ENCODE data around the gene PLA2G15. TPM values are rescaled to one million over a fixed set of nuclear protein-coding genes. Genes with fewer than 3 reads are reported as not detected.

PLA2G15 gene
- total RNA-seq, 1 donor from 2014 or later, result 25.9 TPM

DNA sequence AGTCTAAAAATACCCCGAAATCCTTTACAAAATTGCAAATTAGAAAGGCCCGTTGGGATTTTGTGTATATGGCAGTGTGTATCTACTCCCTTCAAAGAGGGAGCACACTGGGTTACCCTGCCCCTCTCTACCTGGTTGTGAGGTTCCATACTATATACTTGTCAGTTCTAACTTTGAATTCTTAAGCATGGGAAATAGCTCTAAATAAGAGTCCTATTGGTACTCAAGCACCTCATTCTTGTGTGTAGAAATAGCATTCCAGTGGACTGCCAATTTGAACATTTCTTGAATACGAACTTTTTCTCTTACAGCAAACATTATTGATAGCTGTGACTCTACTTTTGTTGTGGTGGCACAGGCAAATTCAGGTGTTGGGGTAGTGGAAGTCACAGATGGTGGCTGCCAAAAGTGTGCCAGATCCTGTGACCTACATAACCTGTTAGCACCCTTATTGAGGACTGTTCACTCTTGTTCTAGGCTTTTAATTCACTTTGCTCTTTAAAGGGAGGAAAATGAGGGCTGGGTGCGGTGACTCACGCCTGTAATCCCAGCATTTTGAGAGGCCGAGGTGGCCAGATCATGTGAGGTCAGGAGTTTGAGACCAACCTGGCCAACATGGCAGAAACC lies 25.3 kb upstream of the PLA2G15 start:
- Mint-ChIP-seq H3K27ac (ENCODE audit: unreplicated experiment) (no peak overlapping the region), H3K4me3 (ENCODE audit: unreplicated experiment) (no peak overlapping the region), H3K36me3 (ENCODE audit: unreplicated experiment) (peaks cover 5% of the 10 kb centered on the region), H3K27me3 (ENCODE audit: unreplicated experiment) (no peaks in the 10 kb centered on the region), H3K9me3 (ENCODE audit: unreplicated experiment) (no peaks in the 10 kb centered on the region), H3K4me1 (ENCODE audit: unreplicated experiment) (no peaks in the 10 kb centered on the region)
- DNase-seq (ENCODE audit: extremely low spot score, unreplicated experiment), result no peak
- no peak for TF ChIP-seq CTCF (IDR thresholded peaks at IDR 0.05)

GRCh38 chr16:68223072-68223471 lies 22.1 kb upstream of the PLA2G15 start:
- DNase-seq (ENCODE audit: extremely low spot score, unreplicated experiment), result no peak
- TF ChIP-seq CTCF (IDR thresholded peaks at IDR 0.05), result no peak
- Mint-ChIP-seq H3K4me1 (ENCODE audit: unreplicated experiment) (no peaks in the 10 kb centered on the region), H3K27ac (ENCODE audit: unreplicated experiment) (no peak overlapping the region), H3K9me3 (ENCODE audit: unreplicated experiment) (no peaks in the 10 kb centered on the region), H3K27me3 (ENCODE audit: unreplicated experiment) (no peaks in the 10 kb centered on the region), H3K36me3 (ENCODE audit: unreplicated experiment) (peaks cover 3% of the 10 kb centered on the region), H3K4me3 (ENCODE audit: unreplicated experiment) (no peak overlapping the region)

DNA sequence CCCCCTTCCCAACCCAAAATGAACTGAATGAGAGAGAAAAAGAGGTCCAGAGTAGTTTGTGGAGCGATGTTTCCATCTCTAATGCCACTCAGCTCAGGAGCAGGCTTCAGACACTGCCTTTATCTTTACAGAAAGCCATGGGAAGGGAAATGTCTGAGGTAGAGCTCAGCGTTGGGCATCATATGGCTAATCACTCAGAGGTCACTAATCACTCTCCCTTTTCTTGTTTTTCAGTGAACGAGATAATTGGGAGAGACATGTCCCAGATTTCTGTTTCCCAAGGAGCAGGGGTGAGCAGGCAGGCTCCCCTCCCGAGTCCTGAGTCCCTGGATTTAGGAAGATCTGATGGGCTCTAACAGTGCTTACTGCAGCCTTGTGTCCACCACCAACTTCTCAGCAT lies 19.1 kb upstream of the PLA2G15 start:
- H3K4me1 Mint-ChIP-seq (ENCODE audit: unreplicated experiment), result peaks cover 10% of the 10 kb centered on the region

DNA sequence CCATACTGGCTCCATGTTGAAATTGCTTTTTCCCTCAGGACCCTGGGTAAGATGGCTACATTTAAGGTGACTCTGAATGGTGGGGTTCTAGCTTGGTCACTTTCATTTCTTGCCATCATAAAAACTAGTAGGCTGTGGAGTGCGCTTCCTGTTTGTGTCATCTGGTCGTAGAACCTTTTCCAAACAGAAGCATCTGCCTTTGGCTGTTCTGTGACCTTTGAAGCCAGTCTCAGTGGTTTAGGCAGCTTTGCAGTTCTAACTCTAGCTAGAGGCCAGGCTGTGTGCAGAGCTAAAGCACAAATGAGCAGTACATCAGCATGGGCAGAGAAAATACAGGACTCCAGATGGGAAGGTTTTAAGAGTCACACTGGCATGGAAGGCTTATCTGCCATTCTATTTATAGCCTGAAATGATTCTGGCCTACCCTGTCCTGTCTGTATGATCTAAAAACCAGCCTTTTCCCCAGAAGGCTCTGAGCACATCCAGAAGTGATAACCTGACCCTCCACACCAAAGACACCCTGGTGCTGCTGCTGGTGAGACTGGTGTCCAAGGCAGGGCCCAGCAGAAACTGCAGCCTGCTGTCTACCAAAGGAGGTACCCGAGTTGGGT lies 17.9 kb upstream of the PLA2G15 start:
- no peaks in the 10 kb centered on the region for H3K27me3 Mint-ChIP-seq (ENCODE audit: unreplicated experiment)
- no peaks in the 10 kb centered on the region for H3K9me3 Mint-ChIP-seq (ENCODE audit: unreplicated experiment)
- DNase-seq (ENCODE audit: extremely low spot score, unreplicated experiment), result no peak
- peaks cover 6% of the 10 kb centered on the region for H3K36me3 Mint-ChIP-seq (ENCODE audit: unreplicated experiment)
- no peak overlapping the region for H3K4me3 Mint-ChIP-seq (ENCODE audit: unreplicated experiment)
- H3K4me1 Mint-ChIP-seq (ENCODE audit: unreplicated experiment), result peaks cover 10% of the 10 kb centered on the region
- H3K27ac Mint-ChIP-seq (ENCODE audit: unreplicated experiment), result no peak overlapping the region
- no peak for TF ChIP-seq CTCF (IDR thresholded peaks at IDR 0.05)

More for the DNA sequence above, 19.1 kb upstream of the PLA2G15 start:
- Mint-ChIP-seq H3K4me3 (ENCODE audit: unreplicated experiment) (no peak overlapping the region), H3K27ac (ENCODE audit: unreplicated experiment) (no peak overlapping the region), H3K9me3 (ENCODE audit: unreplicated experiment) (no peaks in the 10 kb centered on the region), H3K36me3 (ENCODE audit: unreplicated experiment) (peaks cover 6% of the 10 kb centered on the region), H3K27me3 (ENCODE audit: unreplicated experiment) (no peaks in the 10 kb centered on the region)
- no peak for DNase-seq (ENCODE audit: extremely low spot score, unreplicated experiment)
- TF ChIP-seq CTCF (IDR thresholded peaks at IDR 0.05), result no peak

DNA sequence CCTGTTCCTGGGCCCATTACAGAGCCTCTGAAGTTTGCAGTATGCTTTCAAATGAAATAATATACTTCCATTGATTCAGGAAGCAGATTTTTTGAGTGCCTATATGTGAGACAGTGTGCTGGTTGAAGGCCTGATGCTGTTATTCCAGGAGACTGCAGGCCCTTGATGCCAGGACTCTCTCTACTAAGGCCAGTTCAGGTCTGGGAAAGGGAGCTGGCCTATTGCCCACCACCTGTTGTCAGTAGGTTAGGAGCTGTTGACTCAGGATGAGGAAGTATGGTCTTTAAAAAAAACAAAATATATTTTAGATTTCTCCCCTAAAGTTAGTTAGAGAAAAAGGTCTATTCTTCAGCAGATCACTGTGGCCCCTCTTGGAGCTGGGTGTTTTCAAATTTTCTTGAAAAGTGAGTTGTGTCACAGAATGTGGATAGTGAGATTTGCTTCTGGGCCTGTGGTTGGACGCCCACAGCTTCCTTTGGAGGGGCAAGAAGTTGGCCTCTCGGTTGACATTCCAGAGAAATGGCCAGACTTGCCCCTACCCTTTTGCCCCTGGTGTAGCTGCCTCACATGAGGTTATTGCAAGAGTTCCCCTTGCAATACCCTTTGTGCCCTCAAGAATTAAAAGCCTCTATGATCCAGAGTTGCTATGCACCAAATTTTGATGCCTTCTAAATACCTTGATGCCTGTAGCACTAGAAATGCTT lies 17.2 kb upstream of the PLA2G15 start:
- Mint-ChIP-seq H3K4me1 (ENCODE audit: unreplicated experiment) (peaks cover 10% of the 10 kb centered on the region), H3K27me3 (ENCODE audit: unreplicated experiment) (no peaks in the 10 kb centered on the region), H3K36me3 (ENCODE audit: unreplicated experiment) (peaks cover 6% of the 10 kb centered on the region), H3K4me3 (ENCODE audit: unreplicated experiment) (no peak overlapping the region), H3K9me3 (ENCODE audit: unreplicated experiment) (no peaks in the 10 kb centered on the region), H3K27ac (ENCODE audit: unreplicated experiment) (no peak overlapping the region)
- TF ChIP-seq CTCF (IDR thresholded peaks at IDR 0.05), result no peak
- no peak for DNase-seq (ENCODE audit: extremely low spot score, unreplicated experiment)
